Activated CD8-positive, alpha-beta memory T cell treated with anti-CD3 and anti-CD28 coated beads, Interleukin-2, amount 50 U/mL, for 24 hours (primary cell): ENCODE data around the gene TSEN34.
"Not testable (repeated sequence)": the region's sequence is repeated elsewhere in the genome, so short reads cannot be mapped to it uniquely, and the experiment has no call there.

Experiments
- DNase-seq: peaks from one replicate; pipeline ENCODE4 v3.0.0-alpha.2; 2020; ENCODE audit errors: extremely low read depth

The TSEN34 gene

GRCh38 chr19:54160854-54161253 lies 30.3 kb upstream of the TSEN34 start:
- no peak for DNase-seq

DNA sequence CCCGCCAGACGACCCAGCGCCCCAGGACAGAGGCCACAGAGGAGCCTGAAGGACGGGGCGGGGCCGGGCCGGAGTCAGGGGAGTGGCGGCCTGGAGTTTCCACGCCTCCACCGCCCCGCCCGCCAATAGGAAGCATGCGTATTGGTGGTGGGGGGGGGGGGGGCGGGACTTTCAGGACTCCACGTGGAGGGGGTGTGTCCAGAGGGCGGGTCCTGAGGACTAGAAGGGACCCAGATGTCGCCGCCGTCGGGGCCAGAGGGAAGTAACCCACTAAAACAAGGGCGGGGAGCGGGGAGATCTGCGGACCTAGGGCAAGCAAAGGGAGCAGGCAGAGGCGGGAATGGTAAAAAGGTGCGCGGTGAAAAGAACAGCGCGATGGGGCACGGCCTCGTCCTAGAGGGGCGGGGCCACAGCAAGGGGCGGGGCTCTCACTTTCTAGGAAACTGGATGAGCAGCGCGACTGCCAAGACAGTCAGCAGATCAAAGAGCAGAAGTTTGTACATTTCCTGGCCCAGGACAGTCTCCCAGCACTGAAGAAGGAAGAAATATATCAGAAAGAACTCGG lies 28.8 kb upstream of the TSEN34 start:
- peak; percentile 58 for DNase-seq

DNA sequence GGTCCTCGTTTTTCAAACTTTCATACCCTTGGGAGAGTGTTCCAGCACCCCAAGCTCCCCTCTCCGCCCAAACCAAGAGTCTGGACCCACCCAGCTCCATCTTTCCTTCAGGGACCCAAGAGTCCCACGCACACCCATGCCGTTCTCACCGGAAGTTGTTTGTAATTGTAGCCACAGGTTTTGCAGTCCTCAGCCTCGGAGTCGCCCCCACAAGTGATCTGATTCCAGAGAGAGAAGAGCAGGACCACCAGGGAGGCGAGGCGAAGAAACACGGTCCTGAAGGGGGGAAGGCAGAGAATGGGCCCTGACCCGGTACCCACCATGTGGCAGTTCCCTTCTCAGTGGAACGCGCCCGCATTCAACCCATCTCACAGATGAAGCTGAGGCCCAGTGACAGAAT lies 28.2 kb upstream of the TSEN34 start:
- no peak for DNase-seq

GRCh38 chr19:54164369-54165068 lies 26.6 kb upstream of the TSEN34 start:
- peak; percentile 28 for DNase-seq

DNA sequence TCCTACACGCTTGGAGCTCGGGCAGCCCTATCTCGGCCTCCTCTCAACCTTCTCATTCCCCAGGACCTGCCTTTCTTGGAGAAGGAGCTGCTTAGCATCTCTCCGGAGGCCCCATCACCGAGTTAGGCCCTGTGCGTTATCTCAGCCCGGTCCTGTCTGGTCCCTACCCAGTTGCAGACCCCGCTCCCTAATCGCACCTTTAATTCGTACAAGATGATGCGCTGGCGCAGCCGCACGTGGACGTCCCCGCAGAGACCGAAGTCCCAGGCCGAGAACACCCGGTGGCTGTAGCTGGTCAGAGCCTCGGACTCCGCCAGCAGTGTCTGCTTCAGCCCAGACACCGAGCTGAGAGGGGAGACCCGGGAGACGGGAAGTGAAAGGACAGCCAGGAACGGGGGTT lies 25.9 kb upstream of the TSEN34 start:
- DNase-seq, result no peak

DNA sequence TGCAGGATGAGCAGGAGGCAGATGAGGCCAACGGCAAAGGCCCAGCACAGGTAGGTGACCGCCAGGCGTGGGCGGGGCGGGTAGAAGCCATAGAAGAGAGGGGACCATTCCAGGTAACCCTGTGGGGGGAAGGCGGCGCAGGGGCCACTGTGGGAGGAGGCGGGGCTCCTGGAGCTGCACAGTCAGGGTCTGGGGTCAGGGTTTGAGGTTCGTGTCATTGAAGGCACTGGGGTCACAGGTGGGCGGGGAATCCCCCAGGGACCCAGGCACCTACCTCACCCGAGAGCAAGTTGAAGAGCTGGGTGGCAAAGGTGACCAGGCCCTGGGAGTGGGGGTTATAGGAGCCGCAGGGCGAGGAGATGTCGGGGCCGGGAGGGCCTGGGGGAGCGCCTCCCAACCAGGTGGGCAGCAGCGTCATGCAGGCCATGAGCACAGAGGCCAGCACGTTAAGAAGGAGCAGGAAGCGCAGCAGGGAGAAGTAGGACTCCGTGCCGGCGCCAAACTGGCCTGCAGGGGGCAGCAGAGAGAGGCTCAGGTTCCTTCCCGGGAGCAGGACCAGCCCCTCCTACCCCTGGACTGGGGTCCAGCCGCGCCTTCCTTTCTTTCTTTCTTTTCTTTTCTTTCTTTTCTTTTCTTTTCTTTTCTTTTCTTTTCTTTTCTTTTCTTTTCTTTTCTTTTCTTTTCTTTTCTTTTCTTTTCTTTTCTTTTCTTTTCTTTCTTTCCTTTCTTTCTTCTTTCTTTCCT lies 22.8 kb upstream of the TSEN34 start:
- peak; percentile 80 for DNase-seq

- no peak for DNase-seq
These were observed 21.9 kb upstream of the TSEN34 start for GRCh38 chr19:54169149-54169740.

GRCh38 chr19:54171736-54172431 lies 19.2 kb upstream of the TSEN34 start:
- DNase-seq, result not testable (repeated sequence)

- no peak for DNase-seq
These were observed 18.4 kb upstream of the TSEN34 start, which contains the start of gene TMC4 for GRCh38 chr19:54172471-54173358. TMC4 (minus strand) TSS chr19:54173160; CDS start chr19:54173117, 43 bp downstream.

DNA sequence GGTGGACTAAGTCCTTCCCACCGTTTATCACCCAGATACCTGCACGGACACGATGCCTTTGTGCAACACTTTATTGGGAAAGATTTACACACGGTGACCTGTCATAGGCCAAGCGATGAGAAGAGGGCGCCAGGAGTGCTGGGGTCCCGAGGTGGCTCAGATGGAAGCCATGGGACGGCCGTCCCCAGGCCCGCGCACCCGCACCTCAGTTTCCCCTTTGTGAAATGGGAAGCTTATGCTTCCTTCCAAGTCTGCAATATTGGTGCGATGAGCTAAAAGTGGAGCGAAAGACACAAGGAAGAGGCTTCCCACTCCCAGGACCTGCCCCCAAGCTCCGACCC lies 17.8 kb upstream of the TSEN34 start:
- no peak for DNase-seq

DNA sequence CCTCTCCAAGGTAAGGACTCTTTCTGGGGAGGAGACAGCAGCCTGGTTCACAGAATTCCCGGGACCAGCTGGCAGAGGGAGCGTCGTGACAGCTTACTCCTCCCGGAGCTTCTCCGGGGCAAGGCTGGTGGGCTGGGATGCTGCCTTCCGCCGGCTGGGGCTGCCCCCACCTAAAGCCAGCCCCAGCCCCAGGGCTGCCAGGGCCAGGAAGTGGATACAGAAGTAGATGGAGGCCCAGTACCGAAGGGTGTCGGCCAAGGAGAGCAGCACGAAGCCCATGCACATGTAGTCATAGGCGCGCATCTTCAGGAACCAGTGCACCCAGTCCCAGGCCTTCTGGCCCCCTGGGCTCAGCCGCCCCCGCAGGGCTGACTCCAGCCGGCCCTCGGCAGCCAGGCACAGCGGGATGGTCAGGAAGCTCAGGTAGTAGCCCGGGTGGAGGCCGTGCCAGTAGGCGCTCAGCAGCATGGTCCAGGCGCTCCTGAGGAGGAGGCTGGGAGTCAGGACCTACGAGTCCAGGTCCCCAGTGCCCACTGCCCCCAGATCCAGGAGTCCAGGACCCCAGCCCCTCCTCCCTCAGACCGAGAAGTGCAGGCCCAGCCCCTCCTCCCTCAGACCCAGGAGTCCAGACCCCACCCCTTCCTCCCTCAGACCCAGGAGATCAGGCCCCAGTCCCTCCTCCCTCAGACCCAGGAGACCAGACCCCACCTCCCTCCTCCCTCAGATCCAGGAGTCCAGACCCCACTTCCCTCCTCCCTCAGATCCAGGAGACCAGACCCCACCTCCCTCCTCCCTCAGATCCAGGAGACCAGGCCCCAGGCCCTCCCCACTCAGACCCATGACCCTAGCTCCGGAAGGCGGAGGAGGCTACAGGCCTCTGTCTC lies 16.9 kb upstream of the TSEN34 start:
- DNase-seq, result no peak

- no peak for DNase-seq
These were observed 12.4 kb upstream of the TSEN34 start for GRCh38 chr19:54178581-54179261.

GRCh38 chr19:54179262-54179852 lies 11.8 kb upstream of the TSEN34 start:
- no peak for DNase-seq

- DNase-seq, result no peak
These were observed 11.1 kb upstream of the TSEN34 start for GRCh38 chr19:54179921-54180461.

DNA sequence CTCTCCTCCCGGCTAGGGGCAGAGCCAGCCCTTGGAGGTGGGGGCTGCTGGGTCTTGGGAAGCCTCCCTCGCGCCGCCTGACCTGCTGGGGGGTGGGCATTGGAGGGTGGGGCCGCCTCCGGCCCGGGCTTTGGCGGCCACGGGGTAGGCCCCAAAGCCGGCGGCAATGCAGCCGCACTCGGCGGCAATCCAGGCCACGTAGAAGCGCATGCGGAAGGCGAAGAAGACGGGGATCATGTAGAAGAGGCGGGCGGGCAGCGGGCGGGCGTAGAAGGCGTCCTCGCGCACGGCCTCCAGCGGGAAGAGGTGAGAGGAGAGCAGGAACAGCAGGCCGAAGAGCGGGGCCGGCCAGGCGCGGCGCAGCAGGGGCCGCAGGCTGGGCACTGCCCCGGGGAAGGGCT lies 10.4 kb upstream of the TSEN34 start:
- DNase-seq, result no peak

- DNase-seq, result not testable (repeated sequence)
These were observed 9.2 kb upstream of the TSEN34 start for GRCh38 chr19:54181894-54182293.

GRCh38 chr19:54183431-54183830 lies 7.7 kb upstream of the TSEN34 start:
- no peak for DNase-seq

- no peak for DNase-seq
These were observed 4.8 kb upstream of the TSEN34 start for GRCh38 chr19:54186351-54186750.

DNA sequence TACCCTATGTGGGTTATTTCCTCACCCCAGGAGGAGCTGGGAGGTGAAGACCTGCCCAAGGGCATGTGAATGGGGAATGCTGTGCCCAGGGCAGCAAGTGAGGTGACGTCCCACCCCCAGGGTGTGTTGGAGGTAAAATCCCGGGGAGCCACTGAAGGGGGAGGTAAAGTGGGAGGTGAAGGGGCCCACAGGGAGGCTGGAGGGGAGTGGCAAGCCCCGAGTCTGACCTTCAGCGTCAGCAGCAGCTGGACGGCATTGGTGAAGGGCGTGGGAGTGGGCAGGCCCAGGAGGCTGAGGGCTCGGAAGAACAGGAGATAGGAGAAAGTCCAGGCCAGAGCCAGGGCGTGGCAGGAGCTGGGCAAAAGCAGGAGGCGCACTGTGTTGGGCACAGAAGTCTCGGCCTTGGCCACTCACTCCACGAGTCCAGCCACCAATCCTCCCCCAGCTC lies 4.2 kb upstream of the TSEN34 start:
- DNase-seq, result no peak
